Measurements from ENCODE around the gene DBT. TPM values are rescaled to one million over a fixed set of nuclear protein-coding genes. Genes with fewer than 3 reads are reported as not detected.

DBT gene
- polyA plus RNA-seq, 1 donor (not counting 4 experiments of a cell fraction or from before 2014, with no cell fraction given): 16.3 TPM

DNA sequence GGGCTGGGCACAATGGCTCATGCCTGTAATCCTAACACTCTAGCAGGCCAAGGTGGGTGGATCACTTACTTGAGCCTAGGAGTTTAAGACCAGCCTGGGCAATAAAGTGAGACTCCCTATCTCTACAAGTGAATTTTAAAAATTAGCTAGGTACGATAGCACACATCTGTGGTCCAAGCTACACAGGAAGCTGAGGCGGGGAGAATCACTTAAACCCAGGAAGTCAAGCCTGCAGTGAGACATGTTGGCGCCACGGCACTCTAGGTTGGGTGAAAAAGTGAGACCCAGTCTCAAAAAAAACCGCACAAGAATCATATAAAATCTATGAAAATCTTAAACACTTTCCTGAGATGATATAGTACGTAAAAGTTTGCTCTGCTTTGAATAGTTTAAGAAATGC is 30.2 kb downstream of the DBT start:
- Histone ChIP-seq H3K9ac (ENCODE audit: control insufficient read depth, extremely low read depth, insufficient read depth, low read length) (no peak overlapping the region), H3K79me2 (ENCODE audit: control insufficient read depth, insufficient read depth, low read length) (no peaks in the 10 kb centered on the region), H3K36me3 (ENCODE audit: control insufficient read depth in 2 of 2, extremely low read depth in 1 of 2, insufficient read depth in 2 of 2, low read length in 2 of 2) (peaks cover 4 to 5% of the 10 kb centered on the region in 2 experiments), H3K4me3 (ENCODE audit: control insufficient read depth in 2 of 3, extremely low read depth in 1 of 3, insufficient read depth in 2 of 3, low read depth in 1 of 3, low read length in 3 of 3) (no peak overlapping the region), H3K9me1 (ENCODE audit: control insufficient read depth, extremely low read depth, insufficient read depth, low read length) (no peaks in the 10 kb centered on the region), H3K4me1 (ENCODE audit: control insufficient read depth, extremely low read depth, insufficient read depth, low read length) (no peaks in the 10 kb centered on the region), H3K27me3 (ENCODE audit: control insufficient read depth, extremely low read depth, insufficient read depth, low read length) (no peaks in the 10 kb centered on the region), H3K27ac (ENCODE audit: control insufficient read depth, insufficient read depth, low read length) (no peak overlapping the region), H3K4me2 (ENCODE audit: control insufficient read depth, extremely low read depth, insufficient read depth, low read depth, low read length) (no peak overlapping the region), H2AFZ (ENCODE audit: control insufficient read depth, low read length) (no peak overlapping the region), H4K20me1 (ENCODE audit: control insufficient read depth, extremely low read depth, insufficient read depth, low read length) (no peaks in the 10 kb centered on the region), H3K9me3 (ENCODE audit: control insufficient read depth, low read depth, low read length) (no peaks in the 10 kb centered on the region)
- dilution Hi-C loops (cut with MboI; ENCODE audit: extremely low pct_ligation_motif_present, low sequenced_read_pairs): no loop called here
- TF ChIP-seq EZH2 (IDR thresholded peaks at IDR 0.05; ENCODE audit: low read length): no peak
- TF ChIP-seq, protein P1, sequence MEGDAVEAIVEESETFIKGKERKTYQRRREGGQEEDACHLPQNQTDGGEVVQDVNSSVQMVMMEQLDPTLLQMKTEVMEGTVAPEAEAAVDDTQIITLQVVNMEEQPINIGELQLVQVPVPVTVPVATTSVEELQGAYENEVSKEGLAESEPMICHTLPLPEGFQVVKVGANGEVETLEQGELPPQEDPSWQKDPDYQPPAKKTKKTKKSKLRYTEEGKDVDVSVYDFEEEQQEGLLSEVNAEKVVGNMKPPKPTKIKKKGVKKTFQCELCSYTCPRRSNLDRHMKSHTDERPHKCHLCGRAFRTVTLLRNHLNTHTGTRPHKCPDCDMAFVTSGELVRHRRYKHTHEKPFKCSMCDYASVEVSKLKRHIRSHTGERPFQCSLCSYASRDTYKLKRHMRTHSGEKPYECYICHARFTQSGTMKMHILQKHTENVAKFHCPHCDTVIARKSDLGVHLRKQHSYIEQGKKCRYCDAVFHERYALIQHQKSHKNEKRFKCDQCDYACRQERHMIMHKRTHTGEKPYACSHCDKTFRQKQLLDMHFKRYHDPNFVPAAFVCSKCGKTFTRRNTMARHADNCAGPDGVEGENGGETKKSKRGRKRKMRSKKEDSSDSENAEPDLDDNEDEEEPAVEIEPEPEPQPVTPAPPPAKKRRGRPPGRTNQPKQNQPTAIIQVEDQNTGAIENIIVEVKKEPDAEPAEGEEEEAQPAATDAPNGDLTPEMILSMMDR (optimal IDR thresholded peaks at IDR 0.05 in 1 of 3, IDR thresholded peaks at IDR 0.05 in 1 of 3, conservative IDR thresholded peaks at IDR 0.05 in 1 of 3; ENCODE audit: extremely low read depth in 1 of 3, insufficient read depth in 2 of 3, low read length in 3 of 3): no peak
- DNase-seq (ENCODE audit: low read depth, low spot score): no peak
- FAIRE-seq: no peak

DNA sequence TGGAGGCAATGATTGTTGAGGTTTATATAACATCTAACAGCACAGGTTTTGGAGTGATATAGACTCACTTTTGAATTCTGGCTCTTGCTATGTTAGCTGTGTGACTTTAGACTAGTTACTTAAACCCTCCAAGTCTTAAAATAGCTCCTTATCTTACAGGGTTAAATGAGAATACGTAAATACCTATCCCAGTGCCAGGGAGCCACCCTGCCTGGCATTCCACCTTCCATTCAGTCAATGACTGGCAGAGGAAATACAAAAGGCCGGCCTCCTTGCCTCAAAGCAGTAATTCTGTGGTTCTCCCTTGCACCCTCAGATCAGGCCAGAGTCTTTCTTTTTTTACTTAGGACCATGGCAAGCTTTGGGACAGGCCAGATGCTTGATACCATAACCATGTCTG is 31.8 kb downstream of the DBT start:
- no peaks in the 10 kb centered on the region for H3K79me2 ChIP-seq (ENCODE audit: control insufficient read depth, insufficient read depth, low read length)
- no peaks in the 10 kb centered on the region for H4K20me1 ChIP-seq (ENCODE audit: control insufficient read depth, extremely low read depth, insufficient read depth, low read length)
- H3K27ac ChIP-seq (ENCODE audit: control insufficient read depth, insufficient read depth, low read length): no peak overlapping the region
- TF ChIP-seq, protein P1 (optimal IDR thresholded peaks at IDR 0.05 in 1 of 3, IDR thresholded peaks at IDR 0.05 in 1 of 3, conservative IDR thresholded peaks at IDR 0.05 in 1 of 3; ENCODE audit: extremely low read depth in 1 of 3, insufficient read depth in 2 of 3, low read length in 3 of 3): no peak
- no peak for TF ChIP-seq EZH2 (IDR thresholded peaks at IDR 0.05; ENCODE audit: low read length)
- no peaks in the 10 kb centered on the region for H3K4me1 ChIP-seq (ENCODE audit: control insufficient read depth, extremely low read depth, insufficient read depth, low read length)
- no peaks in the 10 kb centered on the region for H3K9me3 ChIP-seq (ENCODE audit: control insufficient read depth, low read depth, low read length)
- dilution Hi-C loops (cut with MboI; ENCODE audit: extremely low pct_ligation_motif_present, low sequenced_read_pairs): no loop called here
- no peaks in the 10 kb centered on the region for H3K9me1 ChIP-seq (ENCODE audit: control insufficient read depth, extremely low read depth, insufficient read depth, low read length)
- FAIRE-seq: no peak
- H3K9ac ChIP-seq (ENCODE audit: control insufficient read depth, extremely low read depth, insufficient read depth, low read length): no peak overlapping the region
- no peak for DNase-seq (ENCODE audit: low read depth, low spot score)
- H3K27me3 ChIP-seq (ENCODE audit: control insufficient read depth, extremely low read depth, insufficient read depth, low read length): no peaks in the 10 kb centered on the region
- H2AFZ ChIP-seq (ENCODE audit: control insufficient read depth, low read length): no peak overlapping the region
- no peak overlapping the region for H3K4me3 ChIP-seq (ENCODE audit: control insufficient read depth in 2 of 3, extremely low read depth in 1 of 3, insufficient read depth in 2 of 3, low read depth in 1 of 3, low read length in 3 of 3)
- H3K4me2 ChIP-seq (ENCODE audit: control insufficient read depth, extremely low read depth, insufficient read depth, low read depth, low read length): no peak overlapping the region
- H3K36me3 ChIP-seq (ENCODE audit: control insufficient read depth in 2 of 2, extremely low read depth in 1 of 2, insufficient read depth in 2 of 2, low read length in 2 of 2): peaks cover 4 to 6% of the 10 kb centered on the region in 2 experiments

Measured in keratinocyte (primary cell).